SK-N-SH treated with all-trans-retinoic acid at 6 μM for 48 hours (cell line): ENCODE data around the gene CC2D1B.

Experiments
- ATAC-seq: fragments of 200-7000 bp; cut with Tn5 transposase; 3 replicates; pipeline ENCODE4 v1.9.1; 2020; ENCODE audit warnings: mild to moderate bottlenecking, moderate library complexity
- BACH2 ChIP-seq: fragments of 250-450 bp; sonication (Bioruptor Pico); IDR thresholded peaks from 2 replicates; pipeline ENCODE4 v1.9.0; 2021; ENCODE audit warnings: mild to moderate bottlenecking, borderline replicate concordance
- CREB5 ChIP-seq: fragments of 250-450 bp; sonication (Bioruptor Pico); IDR thresholded peaks from 2 replicates; pipeline ENCODE4 v1.5.1; 2020; ENCODE audit warnings: low read depth, mild to moderate bottlenecking, moderate library complexity
- CSDC2 ChIP-seq: fragments of 250-450 bp; sonication (Bioruptor Pico); IDR thresholded peaks from 2 replicates; pipeline ENCODE4 v1.5.0; 2020; ENCODE audit warnings: mild to moderate bottlenecking, moderate library complexity
- CSRNP3 ChIP-seq: fragments of 250-450 bp; sonication (Bioruptor Pico); IDR thresholded peaks from 2 replicates; pipeline ENCODE4 v1.5.1; 2021; ENCODE audit warnings: mild to moderate bottlenecking, moderate library complexity
- ESRRG ChIP-seq: fragments of 250-450 bp; sonication (Bioruptor Pico); IDR thresholded peaks from 2 replicates; pipeline ENCODE4 v1.6.1; 2021; ENCODE audit warnings: mild to moderate bottlenecking
- GLIS3 ChIP-seq: fragments of 250-450 bp; sonication (Bioruptor Pico); IDR thresholded peaks from 2 replicates; pipeline ENCODE4 v1.5.0; 2020; ENCODE audit warnings: mild to moderate bottlenecking, moderate library complexity
- ISL1 ChIP-seq: fragments of 250-450 bp; sonication (Bioruptor Pico); IDR thresholded peaks from 2 replicates; pipeline ENCODE4 v2.1.2; 2022; ENCODE audit warnings: mild to moderate bottlenecking, moderate library complexity
- OSR1 ChIP-seq: fragments of 250-450 bp; sonication (Bioruptor Pico); IDR thresholded peaks from 2 replicates; pipeline ENCODE4 v1.8.0; 2022; ENCODE audit warnings: moderate library complexity, mild to moderate bottlenecking, inconsistent platforms
- PATZ1 ChIP-seq: fragments of 250-450 bp; sonication (Bioruptor Pico); IDR thresholded peaks from 2 replicates; pipeline ENCODE4 v1.8.0; 2020; ENCODE audit warnings: mild to moderate bottlenecking, moderate library complexity, borderline replicate concordance
- POU6F1 ChIP-seq: fragments of 250-450 bp; sonication (Bioruptor Pico); IDR thresholded peaks from 2 replicates; pipeline ENCODE4 v1.8.0; 2021; ENCODE audit warnings: low read depth, mild to moderate bottlenecking, moderate library complexity, borderline replicate concordance
- PPARA ChIP-seq: fragments of 250-450 bp; sonication (Bioruptor Pico); IDR thresholded peaks from 2 replicates; pipeline ENCODE4 v1.5.0; 2020; ENCODE audit warnings: mild to moderate bottlenecking, borderline replicate concordance
- RARB ChIP-seq: fragments of 250-450 bp; sonication (Bioruptor Pico); IDR thresholded peaks from 2 replicates; pipeline ENCODE4 v1.8.0; 2021; ENCODE audit warnings: mild to moderate bottlenecking, moderate library complexity
- TCF4 ChIP-seq: fragments of 250-450 bp; sonication (Bioruptor Pico); IDR thresholded peaks from 2 replicates; pipeline ENCODE4 v1.8.0; 2021; ENCODE audit warnings: mild to moderate bottlenecking, moderate library complexity, borderline replicate concordance
- TOX ChIP-seq: fragments of 250-450 bp; sonication (Bioruptor Pico); IDR thresholded peaks from 2 replicates; pipeline ENCODE4 v1.8.0; 2021; ENCODE audit warnings: mild to moderate bottlenecking, moderate library complexity, borderline replicate concordance
- TSHZ2 ChIP-seq: fragments of 250-450 bp; sonication (Bioruptor Pico); IDR thresholded peaks from 2 replicates; pipeline ENCODE4 v1.5.0; 2020; ENCODE audit warnings: mild to moderate bottlenecking, moderate library complexity
- ZC3H10 ChIP-seq: fragments of 250-450 bp; sonication (Bioruptor Pico); IDR thresholded peaks from 2 replicates; pipeline ENCODE4 v1.5.1; 2021; ENCODE audit warnings: mild to moderate bottlenecking, moderate library complexity
- ZFP3 ChIP-seq: fragments of 250-450 bp; sonication (Bioruptor Pico); IDR thresholded peaks from 2 replicates; pipeline ENCODE4 v1.5.0; 2020; ENCODE audit warnings: mild to moderate bottlenecking, moderate library complexity
- ZFP30 ChIP-seq: fragments of 450-650 bp; formaldehyde crosslinking; IDR thresholded peaks from 2 replicates; pipeline ENCODE4 v1.5.0; 2022; ENCODE audit warnings: mild to moderate bottlenecking, moderate library complexity
- ZNF565 ChIP-seq: fragments of 450-650 bp; formaldehyde crosslinking; conservative IDR thresholded peaks from 2 replicates; pipeline ENCODE4 v1.5.0; 2020; ENCODE audit warnings: low read depth, mild to moderate bottlenecking, moderate library complexity
- ZNF70 ChIP-seq: fragments of 450-650 bp; formaldehyde crosslinking; IDR thresholded peaks from 2 replicates; pipeline ENCODE4 v1.5.0; 2020; ENCODE audit warnings: mild to moderate bottlenecking, moderate library complexity
- ZNF8 ChIP-seq: fragments of 450-650 bp; formaldehyde crosslinking; IDR thresholded peaks from 2 replicates; pipeline ENCODE4 v1.5.0; 2020; ENCODE audit warnings: mild to moderate bottlenecking, moderate library complexity

CC2D1B gene

GRCh38 chr1:52365746-52366516 is at the start of gene CC2D1B:
TSS of gene CC2D1B (minus strand) at chr1:52366205. CDS start at chr1:52364620, 1,585 bp downstream.
- TF ChIP-seq PPARA (no peak), ZC3H10 (CRISPR knock-in tag) (no peak), ZFP30 (CRISPR knock-in tag) (no peak), ZNF565 (CRISPR knock-in tag) (no peak), OSR1 (CRISPR knock-in tag) (no peak), ESRRG (CRISPR knock-in tag) (no peak), RARB (CRISPR knock-in tag) (no peak), GLIS3 (CRISPR knock-in tag) (no peak; the same call in 1 of the 2 replicates), CSDC2 (CRISPR knock-in tag) (no peak), ZNF8 (CRISPR knock-in tag) (no peak), PATZ1 (no peak), CSRNP3 (CRISPR knock-in tag) (no peak)
- peak; percentile 96 for ATAC-seq

GRCh38 chr1:52414942-52415341 is 48.9 kb upstream of the CC2D1B start:
- TF ChIP-seq ZFP30 (CRISPR knock-in tag) (no peak), TCF4 (CRISPR knock-in tag) (no peak), POU6F1 (CRISPR knock-in tag) (no peak), RARB (CRISPR knock-in tag) (no peak), CREB5 (CRISPR knock-in tag) (no peak), ZNF565 (CRISPR knock-in tag) (no peak), PATZ1 (no peak), TOX (no peak), ISL1 (CRISPR knock-in tag) (no peak), BACH2 (no peak), ZFP3 (CRISPR knock-in tag) (no peak), ZNF70 (CRISPR knock-in tag) (no peak), GLIS3 (CRISPR knock-in tag) (no peak), TSHZ2 (no peak), PPARA (no peak)
- TF ChIP-seq, all 23 proteins: peak for 0
- ATAC-seq, result no peak
